Measurements from ENCODE around the gene PPM1E. TPM values are rescaled to one million over a fixed set of nuclear protein-coding genes. Genes with fewer than 3 reads are reported as not detected.
"Not testable (repeated sequence)": the region's sequence is repeated elsewhere in the genome, so short reads cannot be mapped to it uniquely, and the experiment has no call there.

PPM1E gene
- total and polyA plus RNA-seq, 5 experiments from 2014 or later: 0.05 TPM; not detected in 4

DNA sequence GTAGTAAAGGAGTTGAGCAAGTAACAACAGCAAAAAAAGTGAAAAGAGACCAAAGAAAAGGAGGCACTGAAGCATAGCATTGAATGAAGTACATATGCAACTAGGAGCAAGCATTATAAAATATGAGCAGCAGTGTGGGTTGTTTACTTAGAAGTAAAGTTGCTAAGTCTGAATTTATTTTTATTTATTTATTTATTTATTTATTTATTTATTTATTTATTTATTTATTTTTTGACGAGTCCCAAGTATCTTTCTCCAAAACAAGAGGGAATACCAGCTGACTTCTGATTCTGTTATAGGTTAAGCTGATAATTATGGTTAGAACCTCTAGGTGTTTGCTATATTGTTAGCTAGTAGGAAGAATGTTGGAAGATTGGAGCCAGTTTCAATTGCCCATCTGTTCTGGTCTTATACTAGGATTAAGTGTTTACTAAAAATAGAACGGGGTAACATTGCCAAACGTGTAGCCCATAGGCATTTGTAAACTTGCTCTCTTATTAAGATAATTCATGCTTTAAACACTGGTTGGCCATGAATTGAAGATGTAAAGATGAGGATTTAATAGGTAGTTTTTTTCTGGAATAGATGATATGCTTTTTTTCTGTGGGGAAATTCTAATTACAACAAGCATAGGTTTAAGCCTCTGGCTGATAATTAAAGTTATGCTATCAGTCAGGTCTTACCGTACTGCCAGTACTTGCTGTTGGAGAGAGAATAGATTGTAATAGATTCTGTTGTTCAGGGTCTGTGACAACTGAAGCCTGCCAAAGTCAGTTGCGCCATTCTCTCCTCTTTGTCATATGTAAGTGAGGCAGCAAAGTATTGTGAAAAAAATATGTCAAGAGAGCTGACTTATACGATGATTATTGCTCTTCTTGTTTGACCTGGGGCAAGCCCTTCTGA lies 66.7 kb downstream of the PPM1E start:
- no peak for ATAC-seq

DNA sequence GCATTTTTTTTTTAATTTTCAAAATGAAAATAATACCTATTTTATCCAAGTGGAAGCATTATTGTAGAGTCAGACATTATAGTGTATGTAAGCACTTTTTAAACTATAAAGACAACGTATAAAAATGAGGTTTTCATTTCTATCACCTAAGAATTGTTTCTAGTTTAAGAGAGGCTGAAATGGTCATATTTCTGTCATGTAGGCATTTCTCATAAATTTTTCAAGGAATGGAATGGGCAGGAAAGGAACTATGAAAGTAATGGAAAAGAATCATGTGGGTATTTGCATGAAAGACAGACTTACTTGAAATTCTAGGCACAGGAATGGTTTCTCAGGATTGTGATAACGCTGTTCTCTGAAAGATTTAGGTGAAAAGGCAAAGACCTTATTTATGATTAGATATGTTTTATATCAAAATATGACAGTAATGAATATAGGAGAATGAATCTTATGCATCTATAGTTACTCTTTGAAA lies 67.4 kb downstream of the PPM1E start:
- H3K4me1 Mint-ChIP-seq: no peaks in the 10 kb centered on the region
- DNase-seq (no peak), ATAC-seq (no peak)
- H3K4me3 Mint-ChIP-seq: no peak overlapping the region
- POLR2A ChIA-PET: no interaction called here
- peaks cover 6 to 15% (median 7%) of the 10 kb centered on the region in 5 donors for H3K27me3 Mint-ChIP-seq
- H3K27ac Mint-ChIP-seq: no peak overlapping the region
- no peaks in the 10 kb centered on the region for H3K36me3 Mint-ChIP-seq
- H3K9me3 Mint-ChIP-seq: no peaks in the 10 kb centered on the region

More for the DNA sequence above, 66.7 kb downstream of the PPM1E start:
- Mint-ChIP-seq H3K27ac (no peak overlapping the region), H3K9me3 (no peaks in the 10 kb centered on the region), H3K36me3 (no peaks in the 10 kb centered on the region), H3K4me1 (no peaks in the 10 kb centered on the region), H3K27me3 (peaks cover 5 to 15% (median 7%) of the 10 kb centered on the region in 5 donors), H3K4me3 (no peak overlapping the region)
- no peak for DNase-seq
- POLR2A ChIA-PET: no interaction called here

DNA sequence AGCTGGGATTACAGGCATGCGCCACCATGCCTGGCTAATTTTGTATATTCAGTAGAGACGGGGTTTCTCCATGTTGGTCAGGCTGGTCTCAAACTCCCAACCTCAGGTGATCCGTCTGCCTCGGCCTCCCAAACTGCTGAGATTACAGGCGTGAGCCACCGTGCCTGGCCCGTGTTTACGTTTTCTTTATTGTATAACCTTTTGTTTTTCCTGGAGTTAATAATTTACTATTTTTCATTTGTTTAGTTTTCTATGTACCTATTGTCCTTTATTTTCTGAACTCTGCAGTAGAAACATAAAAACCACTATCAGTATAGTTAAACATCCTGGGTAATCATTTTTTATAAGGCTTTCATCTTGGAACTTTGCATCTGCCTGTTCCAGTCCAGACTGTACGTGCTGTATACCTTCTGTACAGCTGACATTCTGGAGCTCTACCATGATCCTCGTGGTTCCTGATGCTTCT lies 73.6 kb downstream of the PPM1E start:
- peaks cover 0 to 14% (median 8%) of the 10 kb centered on the region in 3 donors for H3K36me3 Mint-ChIP-seq
- no peaks in the 10 kb centered on the region for H3K4me1 Mint-ChIP-seq
- peaks cover 0 to 31% (median 12%) of the 10 kb centered on the region in 5 donors for H3K27me3 Mint-ChIP-seq
- H3K9me3 Mint-ChIP-seq: peaks cover 0 to 27% (median 4%) of the 10 kb centered on the region in 9 donors
- no peak overlapping the region for H3K4me3 Mint-ChIP-seq
- DNase-seq (no peak), ATAC-seq (no peak)
- peak overlapping the region in 1 of 10 donors; percentile 25 for H3K27ac Mint-ChIP-seq
- POLR2A ChIA-PET: no interaction called here

DNA sequence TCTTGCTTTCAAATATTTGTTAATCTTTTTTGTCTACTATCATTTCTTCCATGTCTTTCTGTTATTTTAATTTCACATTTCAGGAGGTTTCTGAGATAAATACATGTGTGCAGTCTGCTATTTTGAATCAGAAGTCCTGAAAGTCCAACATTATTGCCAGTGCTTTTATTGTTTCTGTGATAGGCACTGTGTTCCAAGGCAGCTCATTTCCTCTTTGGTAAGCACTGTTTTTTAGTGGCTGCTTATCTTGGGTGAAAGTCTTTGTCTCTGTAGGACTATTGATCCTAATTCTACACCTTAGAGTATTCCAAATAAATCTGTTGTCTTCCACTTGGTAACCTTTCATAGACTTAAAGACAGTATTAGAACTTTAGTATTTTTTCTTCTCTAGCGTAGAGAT lies 76.1 kb downstream of the PPM1E start:
- ATAC-seq (no peak), DNase-seq (no peak)
- Mint-ChIP-seq H3K4me3 (no peak overlapping the region), H3K36me3 (peaks cover 0 to 14% (median 8%) of the 10 kb centered on the region in 3 donors), H3K27me3 (peaks cover 0 to 37% (median 19%) of the 10 kb centered on the region in 5 donors), H3K9me3 (peaks cover 0 to 27% (median 4%) of the 10 kb centered on the region in 9 donors), H3K4me1 (no peaks in the 10 kb centered on the region), H3K27ac (no peak overlapping the region)
- POLR2A ChIA-PET: no interaction called here

DNA sequence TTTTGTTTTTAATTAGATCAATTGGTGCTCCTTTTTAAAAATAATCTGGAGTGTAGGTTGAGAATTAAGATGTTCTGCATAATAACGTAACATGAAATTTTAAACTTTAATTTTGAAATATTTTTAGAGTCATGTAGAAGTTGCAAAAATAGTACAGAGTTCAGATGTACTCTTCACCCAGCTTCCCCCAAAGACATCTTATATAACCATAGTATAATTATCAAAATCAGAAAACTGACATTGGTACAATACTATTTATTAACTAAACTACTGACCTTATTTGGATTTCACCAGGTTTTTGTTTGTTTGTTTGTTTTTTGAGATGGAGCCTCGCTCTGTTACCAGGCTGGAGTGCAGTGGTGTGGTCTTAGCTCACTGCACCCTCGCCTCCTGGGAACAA lies 76.9 kb downstream of the PPM1E start:
- H3K4me3 Mint-ChIP-seq: no peak overlapping the region
- POLR2A ChIA-PET: no interaction called here
- peaks cover 0 to 35% (median 20%) of the 10 kb centered on the region in 5 donors for H3K27me3 Mint-ChIP-seq
- H3K36me3 Mint-ChIP-seq: peaks cover 0 to 14% (median 8%) of the 10 kb centered on the region in 3 donors
- no peaks in the 10 kb centered on the region for H3K4me1 Mint-ChIP-seq
- ATAC-seq (no peak), DNase-seq (no peak)
- no peak overlapping the region for H3K27ac Mint-ChIP-seq
- peaks cover 0 to 27% (median 4%) of the 10 kb centered on the region in 9 donors for H3K9me3 Mint-ChIP-seq

DNA sequence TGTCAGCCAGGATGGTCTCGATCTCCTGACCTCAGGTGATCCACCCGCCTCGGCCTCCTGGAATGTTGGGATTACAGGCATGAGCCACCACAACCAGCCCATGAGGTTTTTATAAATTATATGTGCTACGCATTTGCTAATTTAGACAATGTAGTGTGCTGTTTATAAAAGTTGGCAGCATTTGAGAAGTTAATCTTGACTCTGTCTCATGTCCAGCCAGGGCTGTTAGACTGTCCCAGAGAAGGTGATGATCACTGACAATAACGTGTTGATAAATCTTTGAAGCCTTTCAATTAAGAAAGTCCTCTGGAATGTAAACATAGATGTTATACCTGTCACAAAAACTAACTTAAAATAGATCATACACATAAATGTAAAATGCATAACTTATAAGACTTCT lies 82.0 kb downstream of the PPM1E start:
- Mint-ChIP-seq H3K4me1 (no peaks in the 10 kb centered on the region), H3K27ac (no peak overlapping the region), H3K9me3 (peaks cover 0 to 7% (median 0%) of the 10 kb centered on the region in 9 donors), H3K4me3 (no peak overlapping the region), H3K36me3 (no peaks in the 10 kb centered on the region), H3K27me3 (peaks cover 0 to 35% (median 18%) of the 10 kb centered on the region in 5 donors)
- DNase-seq: no peak
- ATAC-seq: no peak
- POLR2A ChIA-PET: no interaction called here

DNA sequence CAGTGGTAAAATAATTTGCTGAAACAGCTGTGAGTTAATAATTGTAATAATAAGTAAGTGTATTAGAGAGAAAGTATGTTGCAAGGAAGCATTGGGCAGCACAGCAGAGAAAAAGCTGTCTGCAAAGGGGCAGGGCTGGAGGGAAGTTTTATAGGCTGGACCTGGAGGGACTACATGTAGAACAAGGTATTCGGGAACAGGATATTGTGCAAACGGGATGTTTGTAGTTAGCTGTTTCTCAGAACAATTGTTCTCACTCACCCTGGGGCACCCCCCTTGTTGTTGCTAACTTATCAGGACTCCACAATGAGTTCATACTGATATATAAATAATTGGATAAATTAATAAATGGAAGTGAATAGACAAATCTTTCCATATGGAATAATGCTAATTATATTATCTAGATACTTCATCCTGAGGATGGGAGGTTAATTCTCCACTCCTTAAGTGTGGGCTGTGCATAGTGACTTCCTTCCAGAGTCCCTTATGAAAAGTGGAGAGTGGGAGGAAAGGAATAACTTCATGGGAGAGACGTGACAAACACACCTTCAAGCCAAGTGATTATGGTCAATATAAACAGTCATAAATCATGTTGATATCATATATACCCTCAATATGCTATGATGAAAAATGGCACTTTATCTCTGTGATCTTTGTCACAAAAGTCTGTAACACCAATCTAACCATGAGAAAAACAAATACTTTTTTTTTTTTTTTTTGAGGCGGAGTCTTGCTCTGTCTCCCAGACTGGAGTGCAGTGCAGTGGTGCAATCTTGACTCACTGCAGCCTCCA lies 85.4 kb downstream of the PPM1E start:
- no peaks in the 10 kb centered on the region for H3K4me1 Mint-ChIP-seq
- POLR2A ChIA-PET: no interaction called here
- H3K27me3 Mint-ChIP-seq: peaks cover 0 to 18% (median 1%) of the 10 kb centered on the region in 5 donors
- no peaks in the 10 kb centered on the region for H3K36me3 Mint-ChIP-seq
- ATAC-seq (no peak), DNase-seq (no peak)
- peaks cover 0 to 2% (median 0%) of the 10 kb centered on the region in 9 donors for H3K9me3 Mint-ChIP-seq
- no peak overlapping the region for H3K27ac Mint-ChIP-seq
- no peak overlapping the region for H3K4me3 Mint-ChIP-seq

DNA sequence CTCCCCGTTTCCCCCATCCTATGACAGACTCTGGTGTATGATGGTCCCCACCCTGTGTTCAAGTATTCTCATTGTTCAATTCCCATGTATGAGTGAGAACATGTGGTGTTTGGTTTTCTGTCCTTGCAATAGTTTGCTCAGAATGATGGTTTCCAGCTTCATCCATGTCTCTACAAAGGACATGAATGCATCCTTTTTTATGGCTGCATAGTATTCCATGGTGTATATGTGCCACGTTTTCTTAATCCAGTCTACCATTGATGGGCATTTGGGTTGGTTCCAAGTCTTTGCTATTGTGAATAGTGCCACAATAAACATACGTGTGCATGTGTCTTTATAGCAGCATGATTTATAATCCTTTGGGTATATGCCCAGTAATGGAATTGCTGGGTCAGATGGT lies 90.8 kb downstream of the PPM1E start:
- POLR2A ChIA-PET, H3K27ac Mint-ChIP-seq, DNase-seq, H3K4me3 Mint-ChIP-seq, H3K4me1 Mint-ChIP-seq, ATAC-seq, H3K36me3 Mint-ChIP-seq: not testable (repeated sequence)
- Mint-ChIP-seq H3K27me3 (peaks cover 12 to 39% (median 23%) of the 10 kb centered on the region in 5 donors), H3K9me3 (peaks cover 0 to 36% (median 11%) of the 10 kb centered on the region in 9 donors)

DNA sequence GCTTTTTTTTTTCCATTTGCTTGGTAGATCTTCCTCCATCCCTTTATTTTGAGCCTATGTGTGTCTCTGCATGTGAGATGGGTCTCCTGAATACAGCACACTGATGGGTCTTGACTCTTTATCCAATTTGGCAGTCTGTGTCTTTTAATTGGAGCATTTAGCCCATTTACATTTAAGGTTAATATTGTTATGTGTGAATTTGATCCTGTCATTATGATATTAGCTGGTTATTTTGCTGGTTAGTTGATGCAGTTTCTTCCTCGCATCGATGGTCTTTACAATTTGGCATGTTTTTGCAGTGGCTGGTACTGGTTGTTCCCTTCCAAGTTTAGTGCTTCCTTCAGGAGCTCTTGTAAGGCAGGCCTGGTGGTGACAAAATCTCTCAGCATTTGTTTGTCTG lies 94.5 kb downstream of the PPM1E start:
- H3K4me3 Mint-ChIP-seq, ATAC-seq, DNase-seq, H3K36me3 Mint-ChIP-seq, POLR2A ChIA-PET, H3K4me1 Mint-ChIP-seq: not testable (repeated sequence)
- H3K27me3 Mint-ChIP-seq: peaks cover 16 to 73% (median 29%) of the 10 kb centered on the region in 5 donors
- peak overlapping the region in 1 of 10 donors; percentile 49 for H3K27ac Mint-ChIP-seq
- H3K9me3 Mint-ChIP-seq: peaks cover 0 to 50% (median 15%) of the 10 kb centered on the region in 9 donors

DNA sequence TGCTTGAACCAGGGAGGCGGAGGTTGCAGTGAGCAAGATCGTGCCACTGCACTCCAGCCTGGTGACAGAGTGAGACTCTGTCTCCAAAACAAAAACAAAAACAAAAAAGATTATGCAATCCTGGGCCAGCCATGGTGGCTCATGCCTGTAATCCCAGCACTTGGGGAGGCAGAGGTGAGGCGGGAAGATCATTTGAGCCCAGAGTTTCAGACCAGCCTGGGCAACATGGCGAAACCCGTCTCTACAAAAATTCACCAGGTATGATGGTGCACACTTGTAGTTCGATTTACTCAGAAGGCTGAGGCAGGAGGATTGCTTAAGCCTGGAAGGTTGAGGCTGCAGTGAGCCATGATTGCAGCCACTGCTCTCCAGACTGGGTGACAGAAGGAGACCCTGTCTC lies 109.6 kb downstream of the PPM1E start:
- ATAC-seq: no peak
- Mint-ChIP-seq H3K9me3 (no peaks in the 10 kb centered on the region), H3K27ac (no peak overlapping the region), H3K27me3 (peaks cover 4 to 30% (median 17%) of the 10 kb centered on the region in 5 donors), H3K4me1 (peaks cover 0 to 1% (median 0%) of the 10 kb centered on the region in 4 donors), H3K36me3 (no peaks in the 10 kb centered on the region), H3K4me3 (no peak overlapping the region)
- POLR2A ChIA-PET: no interaction called here
- no peak for DNase-seq

DNA sequence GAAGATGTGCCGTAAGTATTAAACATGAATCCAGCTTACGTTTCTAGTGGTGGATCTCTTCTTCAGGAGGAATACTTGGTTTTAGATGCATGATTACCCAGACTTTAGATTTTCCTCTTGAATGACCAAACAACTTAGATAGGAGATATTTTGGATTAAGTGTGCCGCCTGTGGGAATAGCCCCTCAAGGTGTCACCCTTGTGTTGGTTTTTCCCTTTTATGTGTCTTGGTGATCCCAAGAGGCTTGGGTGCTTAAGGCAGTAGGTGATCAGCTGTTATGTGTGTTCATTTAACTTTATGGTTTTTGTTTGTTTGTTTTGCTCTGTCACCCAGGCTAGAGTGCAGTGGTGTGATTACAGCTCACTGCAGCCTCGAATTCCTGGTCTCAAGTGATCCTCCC lies 115.1 kb downstream of the PPM1E start:
- ATAC-seq (no peak), DNase-seq (no peak)
- POLR2A ChIA-PET: no interaction called here
- Mint-ChIP-seq H3K27me3 (peaks cover 4 to 11% (median 4%) of the 10 kb centered on the region in 5 donors), H3K9me3 (no peaks in the 10 kb centered on the region), H3K36me3 (no peaks in the 10 kb centered on the region), H3K4me1 (no peaks in the 10 kb centered on the region), H3K27ac (no peak overlapping the region), H3K4me3 (no peak overlapping the region)

DNA sequence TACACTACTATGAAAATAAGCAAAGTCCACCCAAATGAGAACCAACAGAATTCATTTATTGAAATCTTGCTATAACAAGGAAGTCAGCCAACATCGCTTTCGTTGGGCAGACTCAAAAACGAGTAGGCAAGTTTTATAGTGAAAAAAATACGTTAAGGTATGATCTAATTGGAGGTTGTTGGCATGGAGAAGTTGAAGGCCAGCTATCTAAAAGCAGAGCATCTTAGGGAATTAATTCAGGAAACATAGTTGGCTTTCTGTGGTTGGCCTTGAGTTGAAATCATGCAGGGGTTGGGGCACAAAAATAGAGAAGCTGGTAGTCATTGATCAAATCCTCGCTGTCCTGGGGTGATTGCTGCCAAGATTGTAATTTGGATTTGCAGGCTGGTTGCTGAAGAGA lies 118.3 kb downstream of the PPM1E start:
- Mint-ChIP-seq H3K9me3 (no peaks in the 10 kb centered on the region), H3K4me1 (no peaks in the 10 kb centered on the region), H3K36me3 (no peaks in the 10 kb centered on the region), H3K27ac (no peak overlapping the region), H3K27me3 (peaks cover 0 to 10% (median 3%) of the 10 kb centered on the region in 5 donors), H3K4me3 (no peak overlapping the region)
- DNase-seq (no peak), ATAC-seq (no peak)
- POLR2A ChIA-PET: no interaction called here

DNA sequence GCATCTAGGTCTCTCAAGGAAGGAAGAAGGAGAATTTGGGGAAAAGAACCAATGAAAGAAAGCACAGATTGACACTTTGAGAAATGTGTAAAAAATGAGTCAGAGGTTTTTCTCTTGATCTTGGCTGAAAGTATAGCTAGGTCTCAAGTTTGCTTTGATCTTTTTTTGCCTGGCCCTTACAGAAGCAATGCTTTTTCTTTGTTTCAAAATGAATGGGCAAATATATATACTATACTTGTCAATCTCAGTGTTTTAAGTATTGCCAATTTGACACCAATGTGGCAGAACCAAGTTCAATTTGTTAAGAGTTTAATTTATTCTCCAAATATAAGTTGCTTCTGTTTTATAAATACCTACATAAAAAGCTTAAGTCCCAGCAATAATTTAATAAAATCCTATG lies 119.6 kb downstream of the PPM1E start:
- H3K4me1 Mint-ChIP-seq: no peaks in the 10 kb centered on the region
- no peaks in the 10 kb centered on the region for H3K36me3 Mint-ChIP-seq
- H3K27ac Mint-ChIP-seq: no peak overlapping the region
- POLR2A ChIA-PET: no interaction called here
- ATAC-seq (no peak), DNase-seq (no peak)
- H3K27me3 Mint-ChIP-seq: peaks cover 0 to 2% (median 0%) of the 10 kb centered on the region in 5 donors
- no peak overlapping the region for H3K4me3 Mint-ChIP-seq
- no peaks in the 10 kb centered on the region for H3K9me3 Mint-ChIP-seq
